Measurements from ENCODE around the gene CHPF.

The CHPF gene

GRCh38 chr2:219560893-219561178 lies 17.2 kb upstream of the CHPF start:
- no peaks in the 10 kb centered on the region for H3K36me3 Mint-ChIP-seq (ENCODE audit: low read depth)
- no peaks in the 10 kb centered on the region for H3K9me3 Mint-ChIP-seq
- H3K27ac Mint-ChIP-seq, result no peak overlapping the region
- H3K4me1 Mint-ChIP-seq (ENCODE audit: low read depth), result no peaks in the 10 kb centered on the region
- no peak overlapping the region for H3K4me3 Mint-ChIP-seq
- H3K27me3 Mint-ChIP-seq (ENCODE audit: low read depth), result peaks cover under 1% of the 10 kb centered on the region

- no peak overlapping the region for H3K4me3 Mint-ChIP-seq
- no peaks in the 10 kb centered on the region for H3K36me3 Mint-ChIP-seq (ENCODE audit: low read depth)
- H3K27me3 Mint-ChIP-seq (ENCODE audit: low read depth), result no peaks in the 10 kb centered on the region
- H3K9me3 Mint-ChIP-seq, result no peaks in the 10 kb centered on the region
- H3K27ac Mint-ChIP-seq, result no peak overlapping the region
- H3K4me1 Mint-ChIP-seq (ENCODE audit: low read depth), result no peaks in the 10 kb centered on the region
These were observed 16.7 kb upstream of the CHPF start for GRCh38 chr2:219560037-219560892.

GRCh38 chr2:219559156-219559915 lies 15.7 kb upstream of the CHPF start:
- H3K4me3 Mint-ChIP-seq, result no peak overlapping the region
- no peaks in the 10 kb centered on the region for H3K9me3 Mint-ChIP-seq
- H3K4me1 Mint-ChIP-seq (ENCODE audit: low read depth), result no peaks in the 10 kb centered on the region
- H3K27me3 Mint-ChIP-seq (ENCODE audit: low read depth), result no peaks in the 10 kb centered on the region
- H3K36me3 Mint-ChIP-seq (ENCODE audit: low read depth), result no peaks in the 10 kb centered on the region
- H3K27ac Mint-ChIP-seq, result no peak overlapping the region

- peaks cover 12% of the 10 kb centered on the region for H3K27me3 Mint-ChIP-seq (ENCODE audit: low read depth)
- H3K4me3 Mint-ChIP-seq, result no peak overlapping the region
- H3K4me1 Mint-ChIP-seq (ENCODE audit: low read depth), result no peaks in the 10 kb centered on the region
- H3K36me3 Mint-ChIP-seq (ENCODE audit: low read depth), result no peaks in the 10 kb centered on the region
- H3K27ac Mint-ChIP-seq, result no peak overlapping the region
- H3K9me3 Mint-ChIP-seq, result no peaks in the 10 kb centered on the region
These were observed 14.5 kb upstream of the CHPF start for GRCh38 chr2:219557791-219558785.

- Mint-ChIP-seq H3K36me3 (ENCODE audit: low read depth) (no peaks in the 10 kb centered on the region), H3K4me3 (no peak overlapping the region), H3K9me3 (no peaks in the 10 kb centered on the region), H3K27ac (no peak overlapping the region), H3K4me1 (ENCODE audit: low read depth) (no peaks in the 10 kb centered on the region), H3K27me3 (ENCODE audit: low read depth) (peaks cover 12% of the 10 kb centered on the region)
These were observed 13.7 kb upstream of the CHPF start for GRCh38 chr2:219557320-219557719.

- H3K4me3 Mint-ChIP-seq, result no peak overlapping the region
- H3K9me3 Mint-ChIP-seq, result no peaks in the 10 kb centered on the region
- no peak overlapping the region for H3K27ac Mint-ChIP-seq
- peaks cover 17% of the 10 kb centered on the region for H3K27me3 Mint-ChIP-seq (ENCODE audit: low read depth)
- no peaks in the 10 kb centered on the region for H3K36me3 Mint-ChIP-seq (ENCODE audit: low read depth)
- peaks cover 2% of the 10 kb centered on the region for H3K4me1 Mint-ChIP-seq (ENCODE audit: low read depth)
These were observed 12.8 kb upstream of the CHPF start for GRCh38 chr2:219556413-219556812.

- H3K4me1 Mint-ChIP-seq (ENCODE audit: low read depth), result peaks cover 3% of the 10 kb centered on the region
- no peak overlapping the region for H3K4me3 Mint-ChIP-seq
- H3K27me3 Mint-ChIP-seq (ENCODE audit: low read depth), result peaks cover 20% of the 10 kb centered on the region
- no peak overlapping the region for H3K27ac Mint-ChIP-seq
- no peaks in the 10 kb centered on the region for H3K9me3 Mint-ChIP-seq
- H3K36me3 Mint-ChIP-seq (ENCODE audit: low read depth), result no peaks in the 10 kb centered on the region
These were observed 12.3 kb upstream of the CHPF start for GRCh38 chr2:219555956-219556355.

GRCh38 chr2:219554350-219554749 lies 10.7 kb upstream of the CHPF start:
- Mint-ChIP-seq H3K36me3 (ENCODE audit: low read depth) (no peaks in the 10 kb centered on the region), H3K9me3 (no peaks in the 10 kb centered on the region), H3K27me3 (ENCODE audit: low read depth) (peaks cover 26% of the 10 kb centered on the region), H3K4me1 (ENCODE audit: low read depth) (peaks cover 6% of the 10 kb centered on the region), H3K27ac (no peak overlapping the region), H3K4me3 (no peak overlapping the region)

- no peak overlapping the region for H3K4me3 Mint-ChIP-seq
These were observed 9.9 kb upstream of the CHPF start for GRCh38 chr2:219553463-219553963.

GRCh38 chr2:219553168-219553417 lies 9.5 kb upstream of the CHPF start:
- H3K36me3 Mint-ChIP-seq (ENCODE audit: low read depth), result no peaks in the 10 kb centered on the region
- H3K4me1 Mint-ChIP-seq (ENCODE audit: low read depth), result peaks cover 6% of the 10 kb centered on the region
- no peak overlapping the region for H3K27ac Mint-ChIP-seq
- H3K4me3 Mint-ChIP-seq, result no peak overlapping the region
- no peaks in the 10 kb centered on the region for H3K9me3 Mint-ChIP-seq
- peaks cover 31% of the 10 kb centered on the region for H3K27me3 Mint-ChIP-seq (ENCODE audit: low read depth)

More at GRCh38 chr2:219553463-219553963, 9.9 kb upstream of the CHPF start:
- H3K27ac Mint-ChIP-seq, result no peak overlapping the region
- H3K9me3 Mint-ChIP-seq, result no peaks in the 10 kb centered on the region
- no peaks in the 10 kb centered on the region for H3K36me3 Mint-ChIP-seq (ENCODE audit: low read depth)
- peaks cover 6% of the 10 kb centered on the region for H3K4me1 Mint-ChIP-seq (ENCODE audit: low read depth)
- H3K27me3 Mint-ChIP-seq (ENCODE audit: low read depth), result peaks cover 27% of the 10 kb centered on the region

- H3K9me3 Mint-ChIP-seq, result no peaks in the 10 kb centered on the region
- peaks cover 6% of the 10 kb centered on the region for H3K4me1 Mint-ChIP-seq (ENCODE audit: low read depth)
- no peak overlapping the region for H3K27ac Mint-ChIP-seq
- H3K36me3 Mint-ChIP-seq (ENCODE audit: low read depth), result no peaks in the 10 kb centered on the region
- peaks cover 31% of the 10 kb centered on the region for H3K27me3 Mint-ChIP-seq (ENCODE audit: low read depth)
- peak overlapping the region; percentile 72 for H3K4me3 Mint-ChIP-seq
These were observed 9.0 kb upstream of the CHPF start for GRCh38 chr2:219552382-219553167.

- no peaks in the 10 kb centered on the region for H3K9me3 Mint-ChIP-seq
- peak overlapping the region; percentile 11 for H3K27ac Mint-ChIP-seq
- no peaks in the 10 kb centered on the region for H3K36me3 Mint-ChIP-seq (ENCODE audit: low read depth)
- peaks cover 31% of the 10 kb centered on the region for H3K27me3 Mint-ChIP-seq (ENCODE audit: low read depth)
- peaks cover 6% of the 10 kb centered on the region for H3K4me1 Mint-ChIP-seq (ENCODE audit: low read depth)
- peak overlapping the region; percentile 72 for H3K4me3 Mint-ChIP-seq
These were observed 8.1 kb upstream of the CHPF start for GRCh38 chr2:219551441-219552381.

GRCh38 chr2:219549619-219550018 lies 6.0 kb upstream of the CHPF start:
- H3K27ac Mint-ChIP-seq, result no peak overlapping the region
- H3K4me3 Mint-ChIP-seq, result no peak overlapping the region
- no peaks in the 10 kb centered on the region for H3K36me3 Mint-ChIP-seq (ENCODE audit: low read depth)
- peaks cover 6% of the 10 kb centered on the region for H3K4me1 Mint-ChIP-seq (ENCODE audit: low read depth)
- H3K27me3 Mint-ChIP-seq (ENCODE audit: low read depth), result peaks cover 46% of the 10 kb centered on the region
- H3K9me3 Mint-ChIP-seq, result no peaks in the 10 kb centered on the region
